GM19240 (cell line): ENCODE measurements around the gene MT1F.

Experiments used
- DNase-seq: peaks from one replicate; pipeline ENCODE4 v3.0.0; 2011; ENCODE audit warnings: low spot score; ENCODE audit not compliant: insufficient read length

The MT1F gene

DNA sequence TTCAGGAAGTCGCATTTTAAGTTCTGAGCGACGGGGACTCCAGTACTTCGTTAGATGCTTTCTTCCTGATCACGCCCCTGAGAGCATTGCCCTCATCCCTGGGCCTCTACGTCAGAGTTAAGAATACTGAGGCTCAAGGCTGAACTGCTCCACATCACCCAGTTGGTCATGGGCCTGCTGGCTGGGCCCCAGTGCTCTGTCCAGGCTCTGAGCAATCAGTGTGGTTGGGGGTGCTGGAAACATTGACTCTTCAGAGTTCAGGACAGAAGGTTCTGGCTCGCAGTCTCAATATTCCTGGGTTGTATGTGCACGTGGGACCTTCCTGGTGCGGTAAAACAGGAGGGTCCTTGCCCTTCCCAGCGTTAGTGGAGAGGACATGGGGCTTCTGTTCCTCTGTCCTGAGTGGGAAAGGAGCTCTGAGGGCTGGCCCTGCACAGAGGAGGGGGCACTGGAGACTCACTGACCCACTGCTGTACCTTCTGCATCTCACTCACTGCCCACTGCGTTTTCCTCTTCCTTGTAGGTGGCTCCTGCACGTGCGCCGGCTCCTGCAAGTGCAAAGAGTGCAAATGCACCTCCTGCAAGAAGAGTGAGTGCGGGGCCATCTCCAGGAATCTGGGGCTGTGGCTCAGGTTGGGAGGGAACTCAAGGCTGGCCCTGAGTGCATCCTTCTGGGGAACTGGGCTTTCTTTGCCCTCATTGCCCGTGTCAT is 31.7 kb upstream of the MT1F start:
- DNase-seq, result no peak

- DNase-seq, result no peak
These were observed 31.1 kb upstream of the MT1F start for GRCh38 chr16:56626685-56627084.

- no peak for DNase-seq
These were observed 29.0 kb upstream of the MT1F start for GRCh38 chr16:56628486-56629350.

DNA sequence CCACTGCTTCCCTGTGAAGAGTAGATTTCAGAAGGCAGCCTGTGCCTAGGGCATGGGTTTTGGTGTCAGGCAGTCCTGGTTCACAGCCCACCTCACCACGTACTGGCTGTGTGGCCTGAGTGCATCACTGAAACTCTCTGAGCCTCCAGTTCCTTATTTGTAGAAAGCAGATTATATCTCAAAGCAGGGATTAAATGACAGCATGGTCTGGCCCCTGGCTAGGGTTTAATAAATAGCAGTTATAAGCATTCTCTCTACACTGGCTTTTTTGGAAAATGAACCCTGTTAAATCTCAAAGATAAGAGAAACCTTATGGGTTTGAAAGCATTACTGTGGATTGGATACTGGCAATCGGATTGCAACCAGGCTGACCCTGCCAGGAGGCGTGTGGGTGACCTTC is 28.2 kb upstream of the MT1F start:
- DNase-seq, result no peak

- peak; percentile 67 for DNase-seq
These were observed 27.6 kb upstream of the MT1F start for GRCh38 chr16:56630134-56630533.

- DNase-seq, result no peak
These were observed 26.6 kb upstream of the MT1F start for GRCh38 chr16:56631197-56631596.

DNA sequence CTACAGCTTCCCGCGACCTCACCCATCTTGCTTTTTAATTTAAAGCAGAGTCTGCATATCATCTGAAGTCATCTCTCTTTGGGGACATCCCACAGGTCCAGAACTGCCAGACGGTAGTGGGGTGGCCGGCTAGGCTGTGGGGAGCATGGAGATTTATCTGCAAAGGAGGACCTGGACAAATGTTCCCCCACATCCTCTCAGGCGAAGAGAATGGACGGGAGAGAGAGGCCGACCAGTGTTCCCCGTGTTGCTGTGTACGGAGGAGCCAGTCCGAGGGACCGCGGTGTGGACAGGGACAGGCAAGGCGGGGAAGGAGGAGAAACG is 26.0 kb upstream of the MT1F start:
- no peak for DNase-seq

- no peak for DNase-seq
These were observed 25.5 kb upstream of the MT1F start, which contains the start of gene MT1M for GRCh38 chr16:56632156-56632847. Gene MT1M, plus strand, starts transcription at chr16:56632659. Its CDS starts 73 bp downstream, at chr16:56632732.

- no peak for DNase-seq
These were observed 24.9 kb upstream of the MT1F start for GRCh38 chr16:56632848-56633365.

DNA sequence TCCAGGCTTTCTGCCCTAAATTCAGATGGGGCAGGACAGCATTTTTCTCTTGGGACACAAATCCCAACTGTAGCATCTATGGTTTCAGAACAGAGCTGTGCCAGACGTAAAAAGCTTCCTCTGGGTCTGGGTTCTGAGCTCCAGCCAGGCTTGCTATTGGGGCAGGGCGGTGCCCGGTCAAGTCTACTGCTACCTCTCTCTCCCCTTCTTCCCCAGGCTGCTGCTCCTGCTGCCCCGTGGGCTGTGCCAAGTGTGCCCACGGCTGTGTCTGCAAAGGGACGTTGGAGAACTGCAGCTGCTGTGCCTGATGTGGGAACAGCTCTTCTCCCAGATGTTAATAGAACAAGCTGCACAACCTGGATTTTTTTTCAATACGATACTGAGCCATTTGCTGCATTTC is 24.2 kb upstream of the MT1F start:
- DNase-seq, result no peak

DNA sequence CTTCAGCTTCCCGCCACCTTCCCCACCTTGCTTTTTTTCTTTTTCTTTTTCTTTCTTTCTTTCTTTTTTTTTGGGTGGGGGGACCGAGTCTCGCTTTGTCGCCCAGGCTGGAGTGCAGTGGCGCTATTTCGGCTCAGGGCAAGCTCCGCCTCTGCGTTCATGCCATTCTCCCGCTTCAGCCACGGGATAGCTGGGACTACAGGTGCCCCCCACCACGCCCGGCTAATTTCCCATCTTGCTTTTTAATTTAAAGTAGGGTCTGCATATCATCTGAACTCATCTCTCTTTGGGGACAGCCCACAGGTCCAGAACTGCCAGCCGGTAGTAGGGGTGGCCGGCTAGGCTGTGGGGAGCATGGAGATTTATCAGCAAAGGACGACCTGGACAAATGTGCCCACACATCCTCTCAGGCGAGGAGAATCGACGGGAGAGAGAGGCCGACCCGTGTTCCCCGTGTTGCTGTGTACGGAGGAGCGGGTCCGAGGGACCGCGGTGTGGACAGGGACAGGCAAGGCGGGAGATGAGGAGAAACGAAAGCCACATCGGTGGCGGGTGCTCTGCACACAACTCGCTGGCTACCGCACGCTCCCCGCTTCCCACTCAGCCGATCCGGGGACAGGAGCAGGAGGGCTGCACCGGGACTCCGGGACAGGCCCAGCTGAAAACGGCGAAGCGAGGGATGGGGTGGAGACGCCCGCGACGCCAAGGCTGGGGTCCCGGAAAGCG is 22.9 kb upstream of the MT1F start:
- DNase-seq, result no peak

- DNase-seq, result no peak
These were observed 22.3 kb upstream of the MT1F start for GRCh38 chr16:56635441-56635967.

DNA sequence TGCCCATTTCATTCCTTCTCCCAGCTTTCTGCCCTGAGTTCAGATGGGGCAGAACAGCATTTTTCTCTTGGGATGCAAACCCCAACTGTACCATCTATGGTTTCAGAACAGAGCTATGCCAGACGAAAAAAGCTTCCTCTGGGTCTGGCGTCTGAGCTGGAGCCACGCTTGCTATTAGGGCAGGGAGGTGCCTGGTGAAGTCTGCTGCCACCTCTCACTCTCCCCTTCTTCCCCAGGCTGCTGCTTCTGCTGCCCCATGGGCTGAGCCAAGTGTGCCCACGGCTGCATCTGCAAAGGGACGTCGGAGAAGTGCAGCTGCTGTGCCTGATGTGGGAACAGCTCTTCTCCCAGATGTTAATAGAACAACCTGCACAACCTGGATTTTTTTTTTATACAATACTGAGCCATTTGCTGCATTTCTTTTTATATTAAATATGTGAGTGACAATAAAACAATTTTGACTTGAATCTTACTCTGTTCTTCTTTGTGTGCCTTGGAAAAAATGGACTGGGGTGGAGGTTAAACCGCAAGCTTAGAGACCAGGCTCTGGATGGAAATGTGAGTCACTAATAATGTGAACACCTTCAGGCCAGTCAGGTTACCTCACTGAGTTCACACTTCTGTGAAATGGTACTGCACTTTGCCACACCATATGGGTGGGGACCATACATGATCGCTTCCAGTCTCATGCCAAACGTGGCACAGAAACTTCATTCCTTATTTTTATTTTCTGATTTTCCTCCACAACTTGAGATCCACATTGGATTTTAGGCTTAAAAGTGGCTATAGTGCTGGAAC is 20.9 kb upstream of the MT1F start:
- no peak for DNase-seq

DNA sequence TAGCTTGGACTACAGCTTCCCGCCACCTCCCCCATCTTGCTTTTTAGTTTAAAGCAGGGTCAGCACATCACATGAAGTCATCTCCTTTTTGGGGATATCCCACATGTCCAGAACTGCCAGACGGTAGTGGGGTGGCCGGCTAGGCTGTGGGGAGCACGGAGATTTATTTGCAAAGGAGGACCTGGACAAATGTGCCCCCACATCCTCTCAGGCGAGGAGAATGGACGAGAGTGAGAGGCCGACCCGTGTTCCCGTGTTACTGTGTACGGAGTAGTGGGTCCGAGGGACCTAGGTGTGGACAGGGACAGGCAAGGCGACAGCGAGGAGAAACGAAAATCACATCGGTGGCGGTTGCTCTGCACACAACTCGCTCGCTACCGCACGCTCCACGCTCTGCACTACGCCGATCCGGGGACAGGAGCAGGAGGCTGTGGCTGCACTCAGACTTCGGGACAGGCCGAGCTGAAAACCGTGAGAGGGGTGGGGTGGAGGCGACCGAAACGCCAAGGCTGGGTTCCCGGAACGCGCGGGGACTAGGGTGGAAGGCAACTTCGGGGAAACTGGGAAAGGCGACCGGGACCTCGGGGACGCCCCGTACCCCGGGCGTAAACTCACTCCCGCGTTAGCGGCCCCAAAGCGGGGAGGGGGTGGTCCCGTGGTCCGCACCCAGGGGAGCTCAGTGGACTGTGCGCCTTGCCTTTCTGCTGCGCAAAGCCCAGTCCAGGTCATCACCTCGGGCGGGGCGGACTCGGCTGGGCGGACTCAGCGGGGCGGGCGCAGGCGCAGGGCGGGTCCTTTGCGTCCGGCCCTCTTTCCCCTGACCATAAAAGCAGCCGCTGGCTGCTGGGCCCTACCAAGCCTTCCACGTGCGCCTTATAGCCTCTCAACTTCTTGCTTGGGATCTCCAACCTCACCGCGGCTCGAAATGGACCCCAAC is 19.7 kb upstream of the MT1F start, which contains the start of gene MT1A:
MT1A (plus strand) TSS at position 853 of the 937 bp plus-strand sequence; CDS start at position 926, 73 bp downstream.
- no peak for DNase-seq

DNA sequence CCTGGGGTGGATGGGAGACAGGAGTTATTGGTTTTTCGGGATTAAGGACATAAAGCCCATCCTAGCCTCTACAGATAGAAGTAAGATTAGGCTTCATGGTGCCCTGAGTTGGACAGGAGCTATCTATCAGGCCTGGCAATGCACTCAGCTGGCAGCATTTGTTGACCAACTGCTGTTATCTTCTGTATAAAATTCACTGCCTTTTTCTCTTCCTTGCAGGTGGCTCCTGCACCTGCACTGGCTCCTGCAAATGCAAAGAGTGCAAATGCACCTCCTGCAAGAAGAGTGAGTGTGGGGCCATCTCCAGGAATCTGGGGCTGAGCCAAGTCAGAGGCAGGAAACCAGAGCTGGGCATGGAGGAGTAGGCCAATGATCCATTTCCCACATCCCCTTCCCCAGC is 18.7 kb upstream of the MT1F start:
- DNase-seq, result no peak

DNA sequence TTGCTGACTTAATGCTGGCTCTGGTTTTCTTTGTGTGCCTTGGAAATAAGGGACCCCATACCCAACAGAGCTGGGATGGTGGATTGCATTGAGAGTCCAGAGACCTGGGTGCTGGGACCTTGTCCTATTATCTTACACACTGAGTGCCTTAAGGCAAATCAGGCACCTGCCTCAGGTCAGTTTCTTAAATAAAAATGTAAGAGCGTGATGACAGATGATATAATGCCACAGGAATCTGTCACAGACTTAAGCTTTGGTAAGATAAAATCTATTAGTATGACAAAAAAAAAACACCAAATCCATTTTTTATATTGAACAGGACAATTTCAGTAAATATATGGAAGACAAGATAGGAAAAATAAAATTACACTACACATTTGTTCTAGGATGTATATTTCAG is 17.7 kb upstream of the MT1F start:
- no peak for DNase-seq

DNA sequence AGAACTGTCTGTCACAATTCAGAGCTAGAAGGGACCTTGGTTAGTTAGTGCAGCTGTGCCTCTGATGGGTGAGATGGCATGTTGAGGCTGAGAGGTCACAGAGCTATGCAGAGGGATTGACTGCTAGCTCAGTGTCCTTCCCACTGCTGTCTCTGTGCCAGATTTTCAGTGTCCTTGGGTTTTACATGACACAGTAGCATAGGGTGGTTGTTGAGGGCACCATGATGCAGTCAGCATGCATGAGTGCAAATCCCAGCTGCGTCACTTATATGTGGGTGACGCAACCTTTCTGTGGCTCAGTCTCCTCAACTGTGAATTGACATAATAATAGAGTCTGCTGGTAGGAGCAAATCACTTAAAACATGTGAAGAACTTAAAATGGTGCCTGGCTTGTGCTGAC is 16.6 kb upstream of the MT1F start:
- DNase-seq, result no peak

DNA sequence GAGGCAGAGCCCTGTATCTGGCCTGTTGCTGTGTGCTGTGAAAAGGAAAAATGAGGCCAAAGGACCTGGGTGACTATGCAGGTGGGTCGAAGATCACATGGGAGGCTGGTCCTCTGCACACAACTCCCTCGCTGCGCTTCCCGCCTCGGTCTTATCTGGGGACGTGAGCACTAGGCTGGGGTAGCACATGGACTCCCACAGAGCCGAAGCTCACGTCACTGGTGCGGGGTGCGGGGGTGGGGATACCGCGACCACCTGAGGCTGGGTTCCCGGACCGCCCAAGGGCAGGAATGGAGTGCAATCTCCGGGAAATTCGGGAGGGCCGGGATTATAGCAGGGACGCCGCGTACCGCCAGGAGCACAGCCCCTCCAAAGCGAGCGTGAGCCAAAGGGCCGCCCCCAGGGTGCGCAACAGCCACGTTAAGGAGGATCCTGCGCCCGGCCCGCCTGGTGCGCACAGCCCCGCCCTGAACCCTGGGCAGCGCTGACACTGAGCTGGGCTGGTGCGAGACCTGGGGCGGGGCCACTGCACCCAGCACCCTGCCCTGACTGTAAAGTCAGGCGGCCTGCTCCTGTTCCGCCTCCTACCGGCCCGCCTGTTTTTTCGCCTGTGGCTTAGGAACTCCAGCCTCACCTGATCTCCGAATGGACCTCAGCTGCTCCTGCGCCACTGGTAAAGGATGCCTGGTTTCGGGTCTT is 14.5 kb upstream of the MT1F start:
- DNase-seq, result no peak
